Natural killer cell (primary cell): ENCODE measurements around the gene KRIT1. TPM values are rescaled to one million over a fixed set of nuclear protein-coding genes. Genes with fewer than 3 reads are reported as not detected.
"Not testable (repeated sequence)": the region's sequence is repeated elsewhere in the genome, so short reads cannot be mapped to it uniquely, and the experiment has no call there.

Experiments
- ATAC-seq, 3 donors: fragments of 150-1000 bp in 2 of 3; fragments of 200-7000 bp in 1 of 3; cut with Tn5 transposase; 1 replicate in 1 of 3; 2 replicates in 2 of 3; pipeline ENCODE4 v1.10.0; 2021; ENCODE audit warnings: mild to moderate bottlenecking in 2 of 3, moderate library complexity in 2 of 3
- DNase-seq, 2 donors: peaks; one replicate each; pipeline versions ENCODE4 v3.0.0 to v3.0.0-alpha.2; 2013 to 2021; ENCODE audit warnings: mixed read lengths in 1 of 2
- H3K27ac ChIP-seq: one replicate; pipeline ENCODE4 v1.5.1; 2013; ENCODE audit warnings: mild to moderate bottlenecking, low read length
- H3K27me3 ChIP-seq: one replicate; pipeline ENCODE4 v1.6.1; 2013; ENCODE audit warnings: low read length; ENCODE audit not compliant: control insufficient read depth, insufficient read depth
- H3K36me3 ChIP-seq: one replicate; pipeline ENCODE4 v1.6.1; 2013; ENCODE audit warnings: low read length; ENCODE audit not compliant: control insufficient read depth, insufficient read depth
- H3K4me1 ChIP-seq: one replicate; pipeline ENCODE4 v1.6.1; 2013; ENCODE audit warnings: low read length; ENCODE audit not compliant: control insufficient read depth, insufficient read depth
- H3K4me3 ChIP-seq: one replicate; pipeline ENCODE4 v1.5.1; 2013; ENCODE audit warnings: low read length
- H3K9me3 ChIP-seq: one replicate; pipeline ENCODE4 v1.6.1; 2013; ENCODE audit warnings: low read length; ENCODE audit not compliant: control insufficient read depth, insufficient read depth
- H3K27ac Mint-ChIP-seq, 2 donors: one replicate each; pipeline ENCODE4 v1.8.0; 2022; ENCODE audit warnings: mild to moderate bottlenecking in 2 of 2, mixed read lengths in 2 of 2, moderate library complexity in 1 of 2
- H3K27me3 Mint-ChIP-seq, 2 donors: one replicate each; pipeline ENCODE4 v1.8.0; 2022; ENCODE audit warnings: low read depth in 2 of 2, mixed read lengths in 2 of 2
- H3K36me3 Mint-ChIP-seq: one replicate; pipeline ENCODE4 v1.8.0; 2022; ENCODE audit warnings: mixed read lengths
- H3K4me1 Mint-ChIP-seq, 2 donors: one replicate each; pipeline ENCODE4 v1.8.0; 2022; ENCODE audit warnings: mixed read lengths in 2 of 2
- H3K4me3 Mint-ChIP-seq: one replicate; pipeline ENCODE4 v1.8.0; 2022; ENCODE audit warnings: mild to moderate bottlenecking, moderate library complexity, mixed read lengths
- H3K9me3 Mint-ChIP-seq, 2 donors: one replicate each; pipeline ENCODE4 v1.8.0; 2022; ENCODE audit warnings: mixed read lengths in 2 of 2
- WGBS: methylation state at CpG from one replicate; pipeline ENCODE4 v1.1.7; 2013; ENCODE audit warnings: missing lambda C conversion rate; ENCODE audit not compliant: insufficient coverage; 5-methylcytosine and 5-hydroxymethylcytosine counted together
- intact Hi-C: fragments of 100-400 bp; cut with micrococcal nuclease; formaldehyde crosslinking; loops from one replicate; pipeline ENCODE4 v1.14.2; 2022
- total RNA-seq, 4 donors: library from RNA; stranded (reverse); fragments of 120-200 nt in 1 of 4; gene quantifications; one replicate each; pipeline versions ENCODE4 v1.2.3 to v1.2.4, GENCODE V29; 2013 to 2022
- TF ChIP-seq, protein P1 (sequence below): fragments of 200-600 bp; IDR thresholded peaks from one replicate; pipeline ENCODE4 v1.8.0; 2022; ENCODE audit warnings: antibody characterized with exemption

KRIT1 gene
- total RNA-seq, 3 donors from 2014 or later (not counting 1 experiment from before 2014, with no cell fraction given), result 55.4 to 76.7 (median 62.6) TPM

DNA sequence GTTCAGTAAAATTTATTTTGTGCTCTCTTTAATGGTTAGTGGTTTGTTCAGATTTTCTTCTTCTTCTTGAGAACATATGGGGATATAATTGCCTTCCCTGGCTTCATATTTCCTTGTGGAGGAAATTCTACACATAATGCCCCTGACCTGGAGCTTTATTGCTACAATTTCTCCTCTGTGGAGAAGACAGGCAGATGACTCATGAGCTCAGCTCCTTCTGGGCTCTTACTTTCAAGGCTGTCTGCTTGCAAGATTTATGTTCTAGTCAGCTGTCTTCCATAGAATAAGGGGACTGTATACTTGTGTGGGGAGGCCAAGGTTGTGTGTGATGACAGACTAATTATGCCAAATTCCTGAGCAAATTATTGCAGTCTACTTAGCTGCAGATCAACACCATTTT is 68.4 kb downstream of the KRIT1 start:
- DNase-seq (no peak), ATAC-seq (no peak)
- Mint-ChIP-seq H3K27me3 (peaks cover 11 to 17% of the 10 kb centered on the region in 2 donors), H3K4me1 (peaks cover 8 to 12% of the 10 kb centered on the region in 2 donors), H3K9me3 (no peaks in the 10 kb centered on the region), H3K4me3 (no peak overlapping the region), H3K27ac (no peak overlapping the region), H3K36me3 (no peaks in the 10 kb centered on the region)
- no peak overlapping the region for H3K27ac ChIP-seq
- H3K36me3 ChIP-seq, result no peaks in the 10 kb centered on the region
- TF ChIP-seq, protein P1, sequence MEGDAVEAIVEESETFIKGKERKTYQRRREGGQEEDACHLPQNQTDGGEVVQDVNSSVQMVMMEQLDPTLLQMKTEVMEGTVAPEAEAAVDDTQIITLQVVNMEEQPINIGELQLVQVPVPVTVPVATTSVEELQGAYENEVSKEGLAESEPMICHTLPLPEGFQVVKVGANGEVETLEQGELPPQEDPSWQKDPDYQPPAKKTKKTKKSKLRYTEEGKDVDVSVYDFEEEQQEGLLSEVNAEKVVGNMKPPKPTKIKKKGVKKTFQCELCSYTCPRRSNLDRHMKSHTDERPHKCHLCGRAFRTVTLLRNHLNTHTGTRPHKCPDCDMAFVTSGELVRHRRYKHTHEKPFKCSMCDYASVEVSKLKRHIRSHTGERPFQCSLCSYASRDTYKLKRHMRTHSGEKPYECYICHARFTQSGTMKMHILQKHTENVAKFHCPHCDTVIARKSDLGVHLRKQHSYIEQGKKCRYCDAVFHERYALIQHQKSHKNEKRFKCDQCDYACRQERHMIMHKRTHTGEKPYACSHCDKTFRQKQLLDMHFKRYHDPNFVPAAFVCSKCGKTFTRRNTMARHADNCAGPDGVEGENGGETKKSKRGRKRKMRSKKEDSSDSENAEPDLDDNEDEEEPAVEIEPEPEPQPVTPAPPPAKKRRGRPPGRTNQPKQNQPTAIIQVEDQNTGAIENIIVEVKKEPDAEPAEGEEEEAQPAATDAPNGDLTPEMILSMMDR, result no peak
- H3K9me3 ChIP-seq, result no peaks in the 10 kb centered on the region
- H3K4me3 ChIP-seq, result no peak overlapping the region
- peaks cover 7% of the 10 kb centered on the region for H3K4me1 ChIP-seq
- intact Hi-C loops, result no loop called here
- H3K27me3 ChIP-seq, result peaks cover 4% of the 10 kb centered on the region

DNA sequence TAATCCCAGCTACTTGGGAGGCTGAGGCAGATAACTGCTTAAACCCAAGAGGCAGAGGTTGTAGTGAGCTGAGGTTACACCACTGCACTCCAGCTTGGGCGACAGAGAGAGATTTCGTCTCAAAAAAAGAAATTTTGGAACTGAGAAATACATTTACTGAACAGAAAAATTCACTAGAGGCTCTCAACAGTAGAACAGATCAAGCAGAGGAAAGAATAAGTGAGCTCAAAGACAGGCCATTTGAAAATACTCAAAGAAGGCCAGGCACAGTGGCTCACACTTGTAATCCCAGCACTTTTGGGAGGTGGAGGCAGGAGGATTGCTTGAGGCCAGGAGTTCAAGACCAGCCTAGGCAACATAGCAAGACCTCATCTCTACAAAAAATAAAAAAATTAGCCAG is 76.2 kb downstream of the KRIT1 start:
- H3K4me1 ChIP-seq, H3K36me3 Mint-ChIP-seq, H3K27me3 ChIP-seq, H3K9me3 Mint-ChIP-seq, H3K9me3 ChIP-seq, intact Hi-C loops, H3K36me3 ChIP-seq, H3K4me1 Mint-ChIP-seq, H3K27ac ChIP-seq, ATAC-seq, H3K27ac Mint-ChIP-seq, H3K4me3 ChIP-seq, H3K4me3 Mint-ChIP-seq, DNase-seq: not testable (repeated sequence)
- WGBS, result 80% methylated on average over 2 of the region's 2 CpGs
- H3K27me3 Mint-ChIP-seq, result peaks cover 10 to 30% of the 10 kb centered on the region in 2 donors

DNA sequence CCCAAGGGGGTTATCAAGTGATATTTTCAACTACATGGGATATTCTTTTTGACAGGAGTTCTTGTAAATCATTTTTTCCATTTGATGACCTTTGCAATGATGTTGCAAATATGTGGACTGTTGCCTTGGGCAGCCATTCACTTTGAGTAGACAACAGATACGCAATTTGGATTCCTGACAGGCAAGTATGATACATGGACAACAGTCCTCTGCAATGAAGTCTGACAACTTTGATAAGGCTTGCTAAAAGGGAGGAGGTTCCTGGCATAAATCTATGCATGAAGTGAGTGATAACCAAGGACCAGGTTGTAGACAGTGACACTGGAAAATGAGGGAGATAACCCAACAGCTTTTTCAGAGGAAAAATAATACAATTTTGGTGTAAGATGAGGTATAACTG is 84.4 kb downstream of the KRIT1 start:
- TF ChIP-seq, protein P1, result no peak
- peaks cover 10 to 20% of the 10 kb centered on the region in 2 donors for H3K27me3 Mint-ChIP-seq
- H3K4me1 Mint-ChIP-seq, result peaks cover 0 to 5% of the 10 kb centered on the region in 2 donors
- H3K4me3 Mint-ChIP-seq, result no peak overlapping the region
- Histone ChIP-seq H3K27ac (no peak overlapping the region), H3K4me3 (no peak overlapping the region), H3K27me3 (no peaks in the 10 kb centered on the region), H3K36me3 (no peaks in the 10 kb centered on the region), H3K4me1 (no peaks in the 10 kb centered on the region), H3K9me3 (no peaks in the 10 kb centered on the region)
- intact Hi-C loops, result no loop called here
- no peaks in the 10 kb centered on the region for H3K36me3 Mint-ChIP-seq
- DNase-seq (no peak), ATAC-seq (no peak)
- no peak overlapping the region for H3K27ac Mint-ChIP-seq
- 89% methylated on average over 1 of the region's 1 CpG for WGBS
- H3K9me3 Mint-ChIP-seq, result no peaks in the 10 kb centered on the region

DNA sequence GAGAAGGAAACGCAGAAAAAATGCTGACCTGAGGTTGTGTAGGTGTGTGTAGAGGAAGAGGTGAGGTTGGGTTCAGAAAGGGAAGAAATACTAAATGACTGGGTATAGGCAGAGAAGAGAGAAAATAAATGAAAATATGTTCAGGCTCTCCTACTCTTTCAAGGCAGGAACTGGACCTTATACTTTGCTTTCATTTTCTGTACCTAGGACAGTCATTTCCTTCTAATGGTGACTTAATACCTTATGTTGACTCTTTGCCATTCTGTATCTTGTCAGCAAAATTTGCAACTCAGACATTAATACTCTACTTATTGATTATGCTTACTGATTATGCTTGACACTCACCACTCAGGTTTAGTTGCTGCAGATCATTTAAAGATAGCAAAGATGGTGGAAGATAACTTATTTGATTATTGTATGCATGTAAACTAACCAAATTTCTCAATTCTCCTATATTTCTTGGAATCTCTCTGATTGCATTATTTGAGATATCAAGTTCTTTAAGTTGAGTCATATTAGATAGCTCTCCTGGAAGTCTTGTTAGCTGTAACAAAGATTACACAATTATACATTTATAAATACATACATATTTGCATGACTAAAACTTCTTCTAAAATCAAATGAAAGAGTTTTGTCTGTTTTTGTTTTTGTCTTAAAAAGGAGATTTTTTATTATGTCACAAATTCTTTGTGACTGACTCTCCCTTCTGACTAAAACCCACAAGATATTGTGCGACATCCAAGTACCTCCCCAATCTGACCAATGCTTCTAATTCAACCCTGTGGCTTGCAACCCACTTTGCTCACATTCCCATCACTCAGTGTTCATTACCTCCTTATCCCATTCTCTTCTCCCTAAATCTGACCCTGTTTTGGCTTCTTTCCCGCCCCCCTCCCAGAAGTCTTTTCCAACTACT is 86.8 kb downstream of the KRIT1 start:
- Histone ChIP-seq H3K27ac (no peak overlapping the region), H3K4me3 (no peak overlapping the region), H3K4me1 (no peaks in the 10 kb centered on the region), H3K9me3 (no peaks in the 10 kb centered on the region), H3K27me3 (no peaks in the 10 kb centered on the region), H3K36me3 (no peaks in the 10 kb centered on the region)
- no peak overlapping the region for H3K27ac Mint-ChIP-seq
- WGBS, result 89% methylated on average over 3 of the region's 3 CpGs
- ATAC-seq, result no peak
- DNase-seq, result no peak
- peaks cover 0 to 5% of the 10 kb centered on the region in 2 donors for H3K4me1 Mint-ChIP-seq
- H3K27me3 Mint-ChIP-seq, result peaks cover 10 to 34% of the 10 kb centered on the region in 2 donors
- H3K36me3 Mint-ChIP-seq, result no peaks in the 10 kb centered on the region
- intact Hi-C loops, result no loop called here
- no peaks in the 10 kb centered on the region for H3K9me3 Mint-ChIP-seq
- TF ChIP-seq, protein P1, result no peak
- no peak overlapping the region for H3K4me3 Mint-ChIP-seq
